ENCODE data around the gene PTPRC.
A peak's percentile ranks its signal among the peaks of the same experiment; 100 is the strongest.

The PTPRC gene

GRCh38 chr1:198622001-198622400 is 16.8 kb upstream of the PTPRC start:
- peak; percentile 40 for DNase-seq

GRCh38 chr1:198623752-198624647 is 14.8 kb upstream of the PTPRC start:
- DNase-seq: no peak

- DNase-seq: no peak
These were observed 14.2 kb upstream of the PTPRC start for GRCh38 chr1:198624648-198624980.

GRCh38 chr1:198627436-198628066 is 11.3 kb upstream of the PTPRC start:
- no peak for DNase-seq

GRCh38 chr1:198628067-198628455 is 10.8 kb upstream of the PTPRC start:
- DNase-seq: no peak

- DNase-seq: no peak
These were observed 9.2 kb upstream of the PTPRC start for GRCh38 chr1:198629610-198630009.

- no peak for DNase-seq
These were observed 8.0 kb upstream of the PTPRC start for GRCh38 chr1:198630863-198631262.

GRCh38 chr1:198631292-198631691 is 7.5 kb upstream of the PTPRC start:
- no peak for DNase-seq

GRCh38 chr1:198632007-198632406 is 6.8 kb upstream of the PTPRC start:
- no peak for DNase-seq

GRCh38 chr1:198633675-198634121 is 5.1 kb upstream of the PTPRC start:
- peak; percentile 81 for DNase-seq

- no peak for DNase-seq
These were observed 2.9 kb upstream of the PTPRC start for GRCh38 chr1:198635964-198636363.

GRCh38 chr1:198636391-198636790 is 2.4 kb upstream of the PTPRC start:
- no peak for DNase-seq

- DNase-seq: no peak
These were observed 1.7 kb upstream of the PTPRC start for GRCh38 chr1:198637157-198637556.

GRCh38 chr1:198637916-198638437 is 863 bp upstream of the PTPRC start:
- no peak for DNase-seq

- no peak for DNase-seq
These were observed 399 bp upstream of the PTPRC start for GRCh38 chr1:198638441-198638840.

- DNase-seq: peak; percentile 58
These were observed 867 bp downstream of the PTPRC start for GRCh38 chr1:198639671-198640143.

- DNase-seq: no peak
These were observed 1.3 kb downstream of the PTPRC start for GRCh38 chr1:198640174-198640573.

- DNase-seq: peak; percentile 69
These were observed 2.7 kb downstream of the PTPRC start for GRCh38 chr1:198641501-198641900.

- no peak for DNase-seq
These were observed 3.3 kb downstream of the PTPRC start for GRCh38 chr1:198641966-198642668.

- no peak for DNase-seq
These were observed 4.1 kb downstream of the PTPRC start for GRCh38 chr1:198642983-198643382.

GRCh38 chr1:198643808-198644207 is 5.0 kb downstream of the PTPRC start:
- no peak for DNase-seq

- no peak for DNase-seq
These were observed 8.2 kb downstream of the PTPRC start for GRCh38 chr1:198647055-198647454.

GRCh38 chr1:198648592-198648991 is 9.8 kb downstream of the PTPRC start:
- no peak for DNase-seq
